ENCODE data around the gene SLC2A9.

SLC2A9 gene

DNA sequence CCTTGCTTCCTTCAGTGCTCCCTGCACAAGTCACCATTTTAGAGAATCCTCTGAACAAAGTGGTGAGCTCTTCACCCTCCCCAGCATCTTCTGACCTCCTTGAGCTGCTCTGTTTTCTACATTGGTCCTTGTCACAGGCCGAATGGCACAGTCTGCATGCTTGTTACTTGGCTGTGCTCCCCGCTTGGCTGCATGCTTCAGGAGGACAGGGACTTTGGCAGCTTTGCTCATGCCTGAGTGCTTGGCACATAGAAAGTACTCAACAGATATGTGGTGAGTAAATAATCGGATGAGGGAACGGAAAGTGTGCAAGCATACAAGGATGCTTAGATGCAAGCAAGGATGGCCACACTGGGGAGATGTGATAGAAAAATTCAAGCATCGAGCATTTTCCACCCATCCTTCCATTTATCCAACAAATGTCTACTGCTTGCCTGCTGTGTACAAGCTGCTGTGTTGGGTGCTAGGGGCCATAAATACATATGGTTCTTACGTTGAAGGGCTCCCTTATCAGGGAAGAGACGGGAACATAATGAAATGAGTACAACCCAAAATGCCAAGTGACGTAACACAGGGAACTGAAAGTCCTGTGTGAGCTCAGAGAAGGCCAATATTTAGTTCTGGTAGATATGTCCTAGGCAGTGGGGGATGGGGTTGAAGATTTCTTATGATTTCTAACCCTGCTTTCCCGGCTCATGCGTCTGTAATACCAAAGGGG is 31.2 kb downstream of the SLC2A9 start:
- no peak for TF ChIP-seq TAF1 (IDR thresholded peaks at IDR 0.05; ENCODE audit: low read depth)
- no peak for TF ChIP-seq TEAD4 (IDR thresholded peaks at IDR 0.05)
- no peak for TF ChIP-seq ZBTB7A (IDR thresholded peaks at IDR 0.05; ENCODE audit: low read depth)
- no peak for TF ChIP-seq EGR1 (IDR thresholded peaks at IDR 0.05)
- TF ChIP-seq, protein P1, sequence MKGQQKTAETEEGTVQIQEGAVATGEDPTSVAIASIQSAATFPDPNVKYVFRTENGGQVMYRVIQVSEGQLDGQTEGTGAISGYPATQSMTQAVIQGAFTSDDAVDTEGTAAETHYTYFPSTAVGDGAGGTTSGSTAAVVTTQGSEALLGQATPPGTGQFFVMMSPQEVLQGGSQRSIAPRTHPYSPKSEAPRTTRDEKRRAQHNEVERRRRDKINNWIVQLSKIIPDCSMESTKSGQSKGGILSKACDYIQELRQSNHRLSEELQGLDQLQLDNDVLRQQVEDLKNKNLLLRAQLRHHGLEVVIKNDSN (IDR thresholded peaks at IDR 0.05) = no peak
- TF ChIP-seq, protein P2, sequence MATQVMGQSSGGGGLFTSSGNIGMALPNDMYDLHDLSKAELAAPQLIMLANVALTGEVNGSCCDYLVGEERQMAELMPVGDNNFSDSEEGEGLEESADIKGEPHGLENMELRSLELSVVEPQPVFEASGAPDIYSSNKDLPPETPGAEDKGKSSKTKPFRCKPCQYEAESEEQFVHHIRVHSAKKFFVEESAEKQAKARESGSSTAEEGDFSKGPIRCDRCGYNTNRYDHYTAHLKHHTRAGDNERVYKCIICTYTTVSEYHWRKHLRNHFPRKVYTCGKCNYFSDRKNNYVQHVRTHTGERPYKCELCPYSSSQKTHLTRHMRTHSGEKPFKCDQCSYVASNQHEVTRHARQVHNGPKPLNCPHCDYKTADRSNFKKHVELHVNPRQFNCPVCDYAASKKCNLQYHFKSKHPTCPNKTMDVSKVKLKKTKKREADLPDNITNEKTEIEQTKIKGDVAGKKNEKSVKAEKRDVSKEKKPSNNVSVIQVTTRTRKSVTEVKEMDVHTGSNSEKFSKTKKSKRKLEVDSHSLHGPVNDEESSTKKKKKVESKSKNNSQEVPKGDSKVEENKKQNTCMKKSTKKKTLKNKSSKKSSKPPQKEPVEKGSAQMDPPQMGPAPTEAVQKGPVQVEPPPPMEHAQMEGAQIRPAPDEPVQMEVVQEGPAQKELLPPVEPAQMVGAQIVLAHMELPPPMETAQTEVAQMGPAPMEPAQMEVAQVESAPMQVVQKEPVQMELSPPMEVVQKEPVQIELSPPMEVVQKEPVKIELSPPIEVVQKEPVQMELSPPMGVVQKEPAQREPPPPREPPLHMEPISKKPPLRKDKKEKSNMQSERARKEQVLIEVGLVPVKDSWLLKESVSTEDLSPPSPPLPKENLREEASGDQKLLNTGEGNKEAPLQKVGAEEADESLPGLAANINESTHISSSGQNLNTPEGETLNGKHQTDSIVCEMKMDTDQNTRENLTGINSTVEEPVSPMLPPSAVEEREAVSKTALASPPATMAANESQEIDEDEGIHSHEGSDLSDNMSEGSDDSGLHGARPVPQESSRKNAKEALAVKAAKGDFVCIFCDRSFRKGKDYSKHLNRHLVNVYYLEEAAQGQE (IDR thresholded peaks at IDR 0.05; ENCODE audit: low read depth) = no peak
- TF ChIP-seq CREB1 (IDR thresholded peaks at IDR 0.05; ENCODE audit: low read depth) = no peak
- no peak for TF ChIP-seq YY1 (IDR thresholded peaks at IDR 0.05; ENCODE audit: low read depth)
- no peak for TF ChIP-seq FOXM1 (IDR thresholded peaks at IDR 0.05; ENCODE audit: borderline replicate concordance, low read depth)
- no peak for TF ChIP-seq CEBPB (IDR thresholded peaks at IDR 0.05)
- no peak for TF ChIP-seq TCF12 (IDR thresholded peaks at IDR 0.05; ENCODE audit: low read depth)
- no peak for TF ChIP-seq EP300 (IDR thresholded peaks at IDR 0.05; ENCODE audit: borderline replicate concordance)
- TF ChIP-seq NFIC (IDR thresholded peaks at IDR 0.05) = no peak
- TF ChIP-seq RAD21 (IDR thresholded peaks at IDR 0.05; ENCODE audit: low read depth) = no peak
- TF ChIP-seq, protein P3, sequence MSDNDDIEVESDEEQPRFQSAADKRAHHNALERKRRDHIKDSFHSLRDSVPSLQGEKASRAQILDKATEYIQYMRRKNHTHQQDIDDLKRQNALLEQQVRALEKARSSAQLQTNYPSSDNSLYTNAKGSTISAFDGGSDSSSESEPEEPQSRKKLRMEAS (IDR thresholded peaks at IDR 0.05) = no peak

DNA sequence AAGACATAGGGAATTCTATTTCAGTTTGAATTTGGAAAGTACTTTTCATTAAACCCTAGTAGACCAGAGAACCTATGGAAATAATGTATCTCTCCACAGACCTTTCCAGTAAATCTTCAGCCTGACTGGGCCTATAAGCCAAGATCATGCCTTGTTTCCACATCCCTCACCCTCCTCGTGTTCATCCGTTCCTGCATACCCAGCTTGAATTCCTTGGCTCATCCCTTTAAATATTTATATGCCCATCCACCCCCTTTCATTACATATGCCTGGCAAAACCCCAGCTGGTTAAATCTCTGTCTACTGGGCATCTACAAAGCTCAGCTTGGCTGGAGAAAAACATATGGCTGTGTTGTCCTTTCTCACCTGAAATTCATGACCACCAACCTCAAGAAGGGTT is 32.4 kb downstream of the SLC2A9 start:
- TF ChIP-seq, protein P2 (IDR thresholded peaks at IDR 0.05; ENCODE audit: low read depth) = no peak
- TF ChIP-seq TAF1 (IDR thresholded peaks at IDR 0.05; ENCODE audit: low read depth) = no peak
- TF ChIP-seq TCF12 (IDR thresholded peaks at IDR 0.05; ENCODE audit: low read depth) = no peak
- TF ChIP-seq NFIC (IDR thresholded peaks at IDR 0.05) = no peak
- no peak for TF ChIP-seq FOXM1 (IDR thresholded peaks at IDR 0.05; ENCODE audit: borderline replicate concordance, low read depth)
- no peak for TF ChIP-seq ZBTB7A (IDR thresholded peaks at IDR 0.05; ENCODE audit: low read depth)
- TF ChIP-seq, protein P1 (IDR thresholded peaks at IDR 0.05) = no peak
- no peak for TF ChIP-seq EGR1 (IDR thresholded peaks at IDR 0.05)
- no peak for TF ChIP-seq CREB1 (IDR thresholded peaks at IDR 0.05; ENCODE audit: low read depth)
- no peak for TF ChIP-seq RAD21 (IDR thresholded peaks at IDR 0.05; ENCODE audit: low read depth)
- TF ChIP-seq EP300 (IDR thresholded peaks at IDR 0.05; ENCODE audit: borderline replicate concordance) = no peak
- TF ChIP-seq TEAD4 (IDR thresholded peaks at IDR 0.05) = no peak
- no peak for TF ChIP-seq CEBPB (IDR thresholded peaks at IDR 0.05)
- no peak for TF ChIP-seq YY1 (IDR thresholded peaks at IDR 0.05; ENCODE audit: low read depth)
- TF ChIP-seq, protein P3 (IDR thresholded peaks at IDR 0.05) = no peak

DNA sequence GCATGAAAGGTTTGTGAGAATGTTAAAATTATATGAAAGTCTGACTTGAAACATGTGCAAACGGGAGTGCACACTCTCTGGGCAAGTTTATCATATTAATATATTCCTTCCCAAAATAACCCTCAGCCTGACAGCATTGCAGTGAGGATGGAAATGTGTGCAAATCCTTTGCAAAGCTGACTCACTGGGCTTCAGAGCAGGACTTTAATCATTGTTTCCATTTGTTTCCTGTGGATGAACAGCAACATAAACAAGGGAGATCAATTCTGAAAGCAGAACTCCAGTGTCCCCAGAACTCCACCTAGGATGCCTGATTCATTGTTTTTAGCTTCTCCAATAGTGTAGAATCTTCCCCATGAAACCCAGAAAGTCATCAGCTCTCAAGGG is 32.9 kb downstream of the SLC2A9 start:
- no peak for TF ChIP-seq NFIC (IDR thresholded peaks at IDR 0.05)
- no peak for TF ChIP-seq RAD21 (IDR thresholded peaks at IDR 0.05; ENCODE audit: low read depth)
- no peak for TF ChIP-seq TCF12 (IDR thresholded peaks at IDR 0.05; ENCODE audit: low read depth)
- TF ChIP-seq, protein P2 (IDR thresholded peaks at IDR 0.05; ENCODE audit: low read depth) = no peak

DNA sequence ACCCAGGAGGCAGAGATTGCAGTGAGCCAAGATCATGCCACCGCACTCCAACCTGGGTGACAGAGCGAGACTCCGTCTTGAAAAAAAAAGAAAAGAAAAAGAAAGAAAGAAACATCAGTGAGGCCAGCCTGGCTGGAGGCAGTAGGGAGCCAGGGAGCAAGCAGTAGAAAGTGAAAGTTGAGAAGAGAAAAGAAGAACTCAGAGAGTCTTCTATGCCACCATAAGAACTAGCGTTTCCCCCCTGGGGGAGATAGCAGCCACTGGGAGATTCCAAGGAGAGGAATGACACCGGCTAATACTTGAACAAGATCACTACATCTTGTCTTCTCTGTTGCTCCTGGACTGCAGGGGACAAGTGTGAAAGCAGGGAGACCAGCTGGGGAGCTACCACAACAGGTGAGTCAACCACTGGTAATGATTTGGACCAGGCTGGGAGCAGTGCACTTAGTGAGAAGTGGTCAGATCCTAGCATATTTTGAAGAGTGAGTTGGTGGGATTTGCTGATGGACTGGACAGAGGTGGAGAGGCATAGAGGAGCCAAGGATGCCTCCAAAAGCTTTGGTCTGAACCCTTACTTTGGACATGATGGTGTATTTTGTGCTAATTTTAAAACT is 33.4 kb downstream of the SLC2A9 start:
- TF ChIP-seq TEAD4 (IDR thresholded peaks at IDR 0.05) = no peak
